Type B pancreatic cell (in vitro differentiated cells): ENCODE results near the gene CRLF1. TPM values are rescaled to one million over a fixed set of nuclear protein-coding genes. Genes with fewer than 3 reads are reported as not detected.

Source experiments
- DNase-seq: peaks from one replicate; pipeline ENCODE4 v3.0.0; 2021; ENCODE audit warnings: mixed read lengths; ENCODE audit not compliant: unreplicated experiment; ENCODE audit errors: extremely low spot score
- H3K27ac Mint-ChIP-seq: 2 replicates; pipeline ENCODE4 v1.8.0; 2021; ENCODE audit warnings: mild to moderate bottlenecking, mixed read lengths
- H3K27me3 Mint-ChIP-seq: 2 replicates; pipeline ENCODE4 v1.8.0; 2021; ENCODE audit warnings: mixed read lengths
- H3K36me3 Mint-ChIP-seq: 2 replicates; pipeline ENCODE4 v1.8.0; 2021; ENCODE audit warnings: mixed read lengths
- H3K4me1 Mint-ChIP-seq: one replicate; pipeline ENCODE4 v1.8.0; 2021; ENCODE audit warnings: mixed read lengths; ENCODE audit not compliant: unreplicated experiment
- H3K4me3 Mint-ChIP-seq: 2 replicates; pipeline ENCODE4 v1.8.0; 2021; ENCODE audit warnings: mild to moderate bottlenecking, mixed read lengths
- H3K9me3 Mint-ChIP-seq: 2 replicates; pipeline ENCODE4 v1.8.0; 2021; ENCODE audit warnings: mixed read lengths
- total RNA-seq: library from RNA; stranded (reverse); gene quantifications from 2 replicates; pipeline ENCODE4 v1.2.1, GENCODE V29; 2021; ENCODE audit warnings: low replicate concordance
- TF ChIP-seq, protein P1 (sequence below): fragments of 200-600 bp; sonication (generic); conservative IDR thresholded peaks from 2 replicates; pipeline ENCODE4 v1.5.0; 2021; ENCODE audit warnings: antibody characterized with exemption, mild to moderate bottlenecking

The CRLF1 gene
- total RNA-seq, 1 donor from 2014 or later: 7.8 TPM

DNA sequence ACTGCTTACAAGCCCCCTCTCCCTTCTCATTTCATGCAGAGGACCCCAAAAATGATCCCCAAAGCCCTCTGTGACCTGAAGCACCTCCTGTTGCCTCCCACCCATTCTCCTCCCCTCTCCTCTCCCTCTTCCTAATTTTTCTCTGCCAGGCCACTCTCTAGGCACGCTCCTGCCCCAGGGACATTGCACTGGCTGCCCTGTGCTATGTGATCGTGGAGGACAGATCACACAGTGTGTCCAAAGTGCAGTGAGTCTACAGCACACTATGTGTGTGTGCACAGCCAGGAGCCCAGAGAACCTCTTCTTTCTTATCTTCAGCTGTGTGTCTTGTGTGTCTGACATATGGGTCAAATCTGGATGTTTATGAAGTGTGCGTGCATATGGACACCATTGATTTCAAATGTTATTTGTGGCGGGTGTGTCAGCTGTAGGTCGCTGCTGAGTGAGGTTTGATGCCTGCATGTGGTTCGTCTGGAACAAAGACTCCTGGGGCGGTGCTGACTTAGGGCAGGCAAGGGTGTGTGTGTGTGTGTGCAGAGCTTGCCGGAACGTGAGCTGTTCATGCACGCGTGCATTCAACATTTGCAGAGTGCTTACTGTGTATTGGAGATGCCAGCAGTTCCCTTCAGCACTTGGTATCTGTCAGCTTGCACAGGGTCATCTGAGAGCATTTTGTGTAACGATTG is 28.2 kb upstream of the CRLF1 start:
- H3K27me3 Mint-ChIP-seq: peaks cover 4% of the 10 kb centered on the region
- peaks cover 4% of the 10 kb centered on the region for H3K36me3 Mint-ChIP-seq
- H3K4me1 Mint-ChIP-seq: peaks cover 20% of the 10 kb centered on the region
- peak overlapping the region; percentile 26 for H3K4me3 Mint-ChIP-seq
- TF ChIP-seq, protein P1, sequence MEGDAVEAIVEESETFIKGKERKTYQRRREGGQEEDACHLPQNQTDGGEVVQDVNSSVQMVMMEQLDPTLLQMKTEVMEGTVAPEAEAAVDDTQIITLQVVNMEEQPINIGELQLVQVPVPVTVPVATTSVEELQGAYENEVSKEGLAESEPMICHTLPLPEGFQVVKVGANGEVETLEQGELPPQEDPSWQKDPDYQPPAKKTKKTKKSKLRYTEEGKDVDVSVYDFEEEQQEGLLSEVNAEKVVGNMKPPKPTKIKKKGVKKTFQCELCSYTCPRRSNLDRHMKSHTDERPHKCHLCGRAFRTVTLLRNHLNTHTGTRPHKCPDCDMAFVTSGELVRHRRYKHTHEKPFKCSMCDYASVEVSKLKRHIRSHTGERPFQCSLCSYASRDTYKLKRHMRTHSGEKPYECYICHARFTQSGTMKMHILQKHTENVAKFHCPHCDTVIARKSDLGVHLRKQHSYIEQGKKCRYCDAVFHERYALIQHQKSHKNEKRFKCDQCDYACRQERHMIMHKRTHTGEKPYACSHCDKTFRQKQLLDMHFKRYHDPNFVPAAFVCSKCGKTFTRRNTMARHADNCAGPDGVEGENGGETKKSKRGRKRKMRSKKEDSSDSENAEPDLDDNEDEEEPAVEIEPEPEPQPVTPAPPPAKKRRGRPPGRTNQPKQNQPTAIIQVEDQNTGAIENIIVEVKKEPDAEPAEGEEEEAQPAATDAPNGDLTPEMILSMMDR: no peak
- H3K27ac Mint-ChIP-seq: peak overlapping the region; percentile 35
- no peak for DNase-seq
- H3K9me3 Mint-ChIP-seq: peaks cover 4% of the 10 kb centered on the region

DNA sequence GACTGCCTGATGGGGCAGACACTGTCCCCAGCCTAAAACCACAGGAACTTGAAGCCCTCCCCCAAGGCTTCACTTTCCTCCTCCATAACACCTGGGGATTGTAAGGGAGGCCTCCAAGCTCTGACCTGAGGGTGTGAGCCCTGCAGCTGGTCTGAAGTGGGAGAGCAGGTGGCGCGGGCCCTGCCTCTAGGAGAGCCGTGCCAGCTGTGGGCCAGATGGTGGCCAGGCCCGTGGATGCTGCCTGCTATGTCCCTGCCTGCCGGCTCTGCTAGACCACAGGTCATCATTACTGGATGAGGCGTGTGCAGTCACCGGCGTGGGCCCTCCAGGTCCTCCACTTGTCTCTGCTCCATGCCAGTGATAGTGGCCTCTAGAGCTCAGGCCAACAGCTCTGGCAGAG is 26.7 kb upstream of the CRLF1 start:
- H3K9me3 Mint-ChIP-seq: peaks cover 6% of the 10 kb centered on the region
- DNase-seq: no peak
- peaks cover 10% of the 10 kb centered on the region for H3K27me3 Mint-ChIP-seq
- TF ChIP-seq, protein P1: no peak
- H3K4me3 Mint-ChIP-seq: no peak overlapping the region
- no peak overlapping the region for H3K27ac Mint-ChIP-seq
- H3K36me3 Mint-ChIP-seq: peaks cover 4% of the 10 kb centered on the region
- H3K4me1 Mint-ChIP-seq: peaks cover 17% of the 10 kb centered on the region

- H3K27ac Mint-ChIP-seq: no peak overlapping the region
- TF ChIP-seq, protein P1: no peak
- H3K9me3 Mint-ChIP-seq: peaks cover 6% of the 10 kb centered on the region
- H3K4me3 Mint-ChIP-seq: no peak overlapping the region
- peaks cover 15% of the 10 kb centered on the region for H3K27me3 Mint-ChIP-seq
- H3K4me1 Mint-ChIP-seq: no peaks in the 10 kb centered on the region
- no peaks in the 10 kb centered on the region for H3K36me3 Mint-ChIP-seq
- DNase-seq: no peak
Observed at GRCh38 chr19:18629166-18630088, 22.8 kb upstream of the CRLF1 start.

DNA sequence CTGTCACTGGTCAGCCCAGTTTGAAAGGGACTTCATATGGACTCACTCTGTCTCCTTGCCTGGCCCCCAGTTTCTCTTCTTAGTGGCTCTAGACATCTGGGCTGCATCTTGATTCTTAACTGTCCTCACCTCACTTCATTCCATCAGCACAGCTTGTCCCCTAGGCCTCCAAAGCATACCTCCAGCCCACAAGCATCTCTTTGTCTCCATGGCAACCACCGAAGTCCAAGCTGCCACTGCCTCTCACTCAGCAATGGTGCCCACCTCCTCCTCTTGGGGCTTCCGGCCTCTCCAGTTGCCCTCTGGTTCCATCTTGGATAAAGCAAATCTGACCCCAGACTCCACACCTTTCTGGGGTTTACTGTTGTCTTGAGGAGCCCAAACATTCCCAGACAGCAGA is 20.3 kb upstream of the CRLF1 start:
- Mint-ChIP-seq H3K36me3 (no peaks in the 10 kb centered on the region), H3K27me3 (peaks cover 18% of the 10 kb centered on the region), H3K4me1 (no peaks in the 10 kb centered on the region), H3K9me3 (peaks cover 6% of the 10 kb centered on the region), H3K27ac (no peak overlapping the region), H3K4me3 (no peak overlapping the region)
- TF ChIP-seq, protein P1: no peak
- no peak for DNase-seq

GRCh38 chr19:18620902-18621301 is 14.3 kb upstream of the CRLF1 start:
- TF ChIP-seq, protein P1: no peak
- Mint-ChIP-seq H3K36me3 (no peaks in the 10 kb centered on the region), H3K4me3 (no peak overlapping the region), H3K9me3 (peaks cover 5% of the 10 kb centered on the region), H3K27me3 (peaks cover 13% of the 10 kb centered on the region), H3K4me1 (no peaks in the 10 kb centered on the region), H3K27ac (no peak overlapping the region)
- DNase-seq: no peak
